Tibial nerve (tissue), 3 donors: Measurements from ENCODE around the gene FMO2.

Source experiments
- CTCF ChIP-seq, 5 experiments: fragments of 200-600 bp in 3 of 5; fragments of 450-650 bp in 2 of 5; sonication (generic) in 3 of 5; IDR thresholded peaks; one replicate each; pipeline ENCODE4 v1.5.1; 2016 to 2019; ENCODE audit warnings: antibody characterized with exemption in 5 of 5, mild to moderate bottlenecking in 3 of 5, moderate library complexity in 2 of 5
- POLR2A ChIP-seq, 2 donors: fragments of 450-650 bp; IDR thresholded peaks; one replicate each; pipeline ENCODE4 v1.6.1; 2017; ENCODE audit warnings: antibody characterized with exemption in 2 of 2, mild to moderate bottlenecking in 2 of 2, moderate library complexity in 2 of 2

DNA sequence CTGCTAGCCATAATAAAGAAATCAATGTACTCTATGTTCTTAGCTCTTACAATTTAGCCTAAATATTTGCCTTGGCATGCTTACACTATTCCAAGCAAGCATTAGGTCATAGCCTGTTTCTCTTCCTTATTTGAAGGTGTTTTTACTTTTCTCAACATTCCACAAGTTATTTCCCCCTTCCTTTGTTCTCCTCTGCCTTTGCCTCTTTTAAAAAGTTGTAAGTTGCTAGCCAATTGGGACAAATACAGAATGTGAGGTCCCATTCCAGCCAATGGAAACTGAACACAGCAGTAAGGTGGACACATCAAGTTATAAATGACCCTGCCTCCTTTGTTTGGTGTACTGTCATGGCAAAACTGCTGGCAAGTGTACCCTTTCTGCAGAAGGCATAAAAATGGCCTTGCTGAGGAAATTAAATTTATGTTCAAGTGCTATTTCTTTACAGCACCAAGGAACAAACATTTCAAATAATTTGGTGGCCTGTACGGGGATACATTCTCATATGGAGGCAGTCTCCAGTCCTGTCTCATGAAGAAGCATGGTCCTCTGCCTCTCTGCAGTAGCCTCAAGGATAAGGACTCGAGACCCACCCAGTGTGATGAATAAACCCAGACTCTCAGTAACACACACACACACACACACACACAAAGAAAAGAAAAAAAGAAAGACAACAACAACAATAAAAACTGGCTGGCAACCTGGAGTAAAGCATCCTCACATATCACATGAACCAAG lies 34.4 kb downstream of the FMO2 start:
- TF ChIP-seq CTCF (IDR thresholded peaks at IDR 0.05) (no peak), POLR2A (IDR thresholded peaks at IDR 0.05) (no peak)
